ENCODE data around the gene KRT6A.

DNA sequence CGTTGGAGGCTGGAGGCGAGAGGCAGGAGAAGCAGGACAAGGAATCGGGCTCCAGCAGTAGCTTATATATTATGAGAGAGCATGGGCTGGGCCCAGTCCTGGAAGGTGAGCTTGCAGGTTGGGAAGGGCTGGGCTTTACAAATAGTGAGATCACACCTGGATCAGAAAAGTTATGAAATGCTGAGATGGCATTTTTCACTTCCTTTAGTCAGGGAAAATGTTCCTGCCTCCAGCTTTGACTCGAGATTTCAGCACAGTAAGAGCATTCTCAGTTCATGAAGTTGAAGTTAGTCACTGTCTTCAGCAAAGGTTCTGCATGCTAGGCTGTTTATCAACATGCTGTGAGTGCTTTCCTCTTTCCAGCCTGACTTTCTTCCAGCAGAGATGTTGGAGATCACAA is 19.3 kb downstream of the KRT6A start, which contains the start of gene KRT6C:
- TF ChIP-seq ZNF121 (CRISPR knock-in tag; IDR thresholded peaks at IDR 0.05), result no peak
- TF ChIP-seq, protein P1, sequence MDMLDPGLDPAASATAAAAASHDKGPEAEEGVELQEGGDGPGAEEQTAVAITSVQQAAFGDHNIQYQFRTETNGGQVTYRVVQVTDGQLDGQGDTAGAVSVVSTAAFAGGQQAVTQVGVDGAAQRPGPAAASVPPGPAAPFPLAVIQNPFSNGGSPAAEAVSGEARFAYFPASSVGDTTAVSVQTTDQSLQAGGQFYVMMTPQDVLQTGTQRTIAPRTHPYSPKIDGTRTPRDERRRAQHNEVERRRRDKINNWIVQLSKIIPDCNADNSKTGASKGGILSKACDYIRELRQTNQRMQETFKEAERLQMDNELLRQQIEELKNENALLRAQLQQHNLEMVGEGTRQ (IDR thresholded peaks at IDR 0.05; ENCODE audit: low read depth, low read length), result no peak
- TF ChIP-seq, protein P1 (CRISPR knock-in tag; IDR thresholded peaks at IDR 0.05; ENCODE audit: borderline replicate concordance), result no peak
- no peak for TF ChIP-seq ZFP36L2 (CRISPR knock-in tag; IDR thresholded peaks at IDR 0.05)
- no peak for TF ChIP-seq ZNF274 (CRISPR knock-in tag; IDR thresholded peaks at IDR 0.05)
- TF ChIP-seq, protein P2, sequence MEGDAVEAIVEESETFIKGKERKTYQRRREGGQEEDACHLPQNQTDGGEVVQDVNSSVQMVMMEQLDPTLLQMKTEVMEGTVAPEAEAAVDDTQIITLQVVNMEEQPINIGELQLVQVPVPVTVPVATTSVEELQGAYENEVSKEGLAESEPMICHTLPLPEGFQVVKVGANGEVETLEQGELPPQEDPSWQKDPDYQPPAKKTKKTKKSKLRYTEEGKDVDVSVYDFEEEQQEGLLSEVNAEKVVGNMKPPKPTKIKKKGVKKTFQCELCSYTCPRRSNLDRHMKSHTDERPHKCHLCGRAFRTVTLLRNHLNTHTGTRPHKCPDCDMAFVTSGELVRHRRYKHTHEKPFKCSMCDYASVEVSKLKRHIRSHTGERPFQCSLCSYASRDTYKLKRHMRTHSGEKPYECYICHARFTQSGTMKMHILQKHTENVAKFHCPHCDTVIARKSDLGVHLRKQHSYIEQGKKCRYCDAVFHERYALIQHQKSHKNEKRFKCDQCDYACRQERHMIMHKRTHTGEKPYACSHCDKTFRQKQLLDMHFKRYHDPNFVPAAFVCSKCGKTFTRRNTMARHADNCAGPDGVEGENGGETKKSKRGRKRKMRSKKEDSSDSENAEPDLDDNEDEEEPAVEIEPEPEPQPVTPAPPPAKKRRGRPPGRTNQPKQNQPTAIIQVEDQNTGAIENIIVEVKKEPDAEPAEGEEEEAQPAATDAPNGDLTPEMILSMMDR (CRISPR knock-in tag; IDR thresholded peaks at IDR 0.05), result no peak
- TF ChIP-seq, protein P3, sequence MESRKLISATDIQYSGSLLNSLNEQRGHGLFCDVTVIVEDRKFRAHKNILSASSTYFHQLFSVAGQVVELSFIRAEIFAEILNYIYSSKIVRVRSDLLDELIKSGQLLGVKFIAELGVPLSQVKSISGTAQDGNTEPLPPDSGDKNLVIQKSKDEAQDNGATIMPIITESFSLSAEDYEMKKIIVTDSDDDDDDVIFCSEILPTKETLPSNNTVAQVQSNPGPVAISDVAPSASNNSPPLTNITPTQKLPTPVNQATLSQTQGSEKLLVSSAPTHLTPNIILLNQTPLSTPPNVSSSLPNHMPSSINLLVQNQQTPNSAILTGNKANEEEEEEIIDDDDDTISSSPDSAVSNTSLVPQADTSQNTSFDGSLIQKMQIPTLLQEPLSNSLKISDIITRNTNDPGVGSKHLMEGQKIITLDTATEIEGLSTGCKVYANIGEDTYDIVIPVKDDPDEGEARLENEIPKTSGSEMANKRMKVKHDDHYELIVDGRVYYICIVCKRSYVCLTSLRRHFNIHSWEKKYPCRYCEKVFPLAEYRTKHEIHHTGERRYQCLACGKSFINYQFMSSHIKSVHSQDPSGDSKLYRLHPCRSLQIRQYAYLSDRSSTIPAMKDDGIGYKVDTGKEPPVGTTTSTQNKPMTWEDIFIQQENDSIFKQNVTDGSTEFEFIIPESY (CRISPR knock-in tag; IDR thresholded peaks at IDR 0.05), result no peak
